ENCODE data around the gene GLIS2. TPM values are rescaled to one million over a fixed set of nuclear protein-coding genes. Genes with fewer than 3 reads are reported as not detected.
A peak's percentile ranks its signal among the peaks of the same experiment; 100 is the strongest.

The GLIS2 gene
- total RNA-seq, 1 donor from 2014 or later, result 62.8 TPM

- Mint-ChIP-seq H3K27me3 (ENCODE audit: low read depth) (no peaks in the 10 kb centered on the region), H3K36me3 (ENCODE audit: low read depth) (peaks cover 4% of the 10 kb centered on the region), H3K9me3 (ENCODE audit: low read depth) (peaks cover 6% of the 10 kb centered on the region), H3K4me3 (ENCODE audit: unreplicated experiment) (no peak overlapping the region), H3K27ac (ENCODE audit: unreplicated experiment) (no peak overlapping the region), H3K4me1 (ENCODE audit: low read depth) (peaks cover 10% of the 10 kb centered on the region)
- TF ChIP-seq CTCF (IDR thresholded peaks at IDR 0.05), result no peak
- DNase-seq (ENCODE audit: low spot score), result no peak
Observed at GRCh38 chr16:4283441-4283840, 32.4 kb upstream of the GLIS2 start.

- DNase-seq (ENCODE audit: low spot score), result no peak
- Mint-ChIP-seq H3K9me3 (ENCODE audit: low read depth) (peaks cover 6% of the 10 kb centered on the region), H3K27me3 (ENCODE audit: low read depth) (no peaks in the 10 kb centered on the region), H3K4me3 (ENCODE audit: unreplicated experiment) (no peak overlapping the region), H3K27ac (ENCODE audit: unreplicated experiment) (no peak overlapping the region), H3K4me1 (ENCODE audit: low read depth) (peaks cover 14% of the 10 kb centered on the region), H3K36me3 (ENCODE audit: low read depth) (peaks cover 4% of the 10 kb centered on the region)
- no peak for TF ChIP-seq CTCF (IDR thresholded peaks at IDR 0.05)
Observed at GRCh38 chr16:4283939-4284338, 31.9 kb upstream of the GLIS2 start.

- no peak for DNase-seq (ENCODE audit: low spot score)
- H3K4me3 Mint-ChIP-seq (ENCODE audit: unreplicated experiment), result no peak overlapping the region
- peaks cover 6% of the 10 kb centered on the region for H3K9me3 Mint-ChIP-seq (ENCODE audit: low read depth)
- H3K36me3 Mint-ChIP-seq (ENCODE audit: low read depth), result peaks cover 4% of the 10 kb centered on the region
- TF ChIP-seq CTCF (IDR thresholded peaks at IDR 0.05), result no peak
- no peaks in the 10 kb centered on the region for H3K27me3 Mint-ChIP-seq (ENCODE audit: low read depth)
- peaks cover 14% of the 10 kb centered on the region for H3K4me1 Mint-ChIP-seq (ENCODE audit: low read depth)
- no peak overlapping the region for H3K27ac Mint-ChIP-seq (ENCODE audit: unreplicated experiment)
Observed at GRCh38 chr16:4285167-4285566, 30.7 kb upstream of the GLIS2 start.

GRCh38 chr16:4288148-4288921 is 27.5 kb upstream of the GLIS2 start:
- no peak overlapping the region for H3K4me3 Mint-ChIP-seq (ENCODE audit: unreplicated experiment)

More at GRCh38 chr16:4288148-4288921, 27.5 kb upstream of the GLIS2 start:
- Mint-ChIP-seq H3K9me3 (ENCODE audit: low read depth) (no peaks in the 10 kb centered on the region), H3K36me3 (ENCODE audit: low read depth) (peaks cover 1% of the 10 kb centered on the region), H3K27ac (ENCODE audit: unreplicated experiment) (peak overlapping the region; percentile 49), H3K4me1 (ENCODE audit: low read depth) (peaks cover 30% of the 10 kb centered on the region), H3K27me3 (ENCODE audit: low read depth) (no peaks in the 10 kb centered on the region)
- no peak for DNase-seq (ENCODE audit: low spot score)
- peak; percentile 99 for TF ChIP-seq CTCF (IDR thresholded peaks at IDR 0.05)
